IPS DF 6.9 (cell line): Measurements from ENCODE around the gene RAP1GDS1.

Experiments used
- DNase-seq: peaks from one replicate; pipeline ENCODE4 v3.0.0-alpha.2; 2013; ENCODE audit warnings: low read depth, low spot score
- H3K27ac ChIP-seq: one replicate; pipeline ENCODE4 v1.5.1; 2013; ENCODE audit warnings: low read length, control low read depth
- H3K27me3 ChIP-seq: 2 replicates; pipeline ENCODE4 v1.6.1; 2013; ENCODE audit warnings: mild to moderate bottlenecking, low read length; ENCODE audit not compliant: control insufficient read depth, insufficient read depth
- H3K36me3 ChIP-seq: 2 replicates; pipeline ENCODE4 v1.6.1; 2013; ENCODE audit warnings: low read length; ENCODE audit not compliant: control insufficient read depth, insufficient read depth
- H3K4me1 ChIP-seq: 2 replicates; pipeline ENCODE4 v1.6.1; 2013; ENCODE audit warnings: low read length; ENCODE audit not compliant: control insufficient read depth, insufficient read depth
- H3K4me3 ChIP-seq: 2 replicates; pipeline ENCODE4 v1.5.1; 2013; ENCODE audit warnings: mild to moderate bottlenecking, low read length
- H3K9me3 ChIP-seq: 2 replicates; pipeline ENCODE4 v1.6.1; 2013; ENCODE audit warnings: low read length, inconsistent platforms; ENCODE audit not compliant: control insufficient read depth, insufficient read depth
- WGBS: extraction: QIAGEN DNeasy Blood & Tissue Kit; methylation state at CpG from one replicate; pipeline ENCODE4 v1.1.7; 2013; ENCODE audit warnings: mixed read lengths, missing lambda C conversion rate; ENCODE audit not compliant: insufficient read length, insufficient coverage; 5-methylcytosine and 5-hydroxymethylcytosine counted together

Gene RAP1GDS1

DNA sequence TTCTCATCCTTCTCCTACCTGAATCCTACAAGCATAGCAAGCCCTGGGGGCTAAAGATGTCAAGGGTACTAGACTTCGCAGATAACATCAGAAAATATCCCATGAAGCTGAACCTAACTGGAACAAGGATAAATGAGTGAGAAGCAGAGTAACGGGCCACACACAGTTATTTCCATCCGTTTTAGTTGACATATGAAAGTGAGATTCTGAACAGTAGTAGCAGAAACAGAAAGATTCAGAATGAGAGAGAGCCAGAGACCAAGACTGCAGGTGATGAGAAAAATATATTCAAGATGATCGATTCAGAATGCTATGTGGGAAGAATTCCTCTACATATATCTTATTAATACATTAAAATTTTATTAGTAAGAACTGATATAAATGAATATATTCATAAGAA, 232.1 kb downstream of the RAP1GDS1 start:
- no peaks in the 10 kb centered on the region for H3K27me3 ChIP-seq
- no peak overlapping the region for H3K4me3 ChIP-seq
- H3K36me3 ChIP-seq: no peaks in the 10 kb centered on the region
- DNase-seq: no peak
- H3K27ac ChIP-seq: no peak overlapping the region
- 0 out of 2 replicates have a peak, but pooled peaks cover 2% of the 10 kb centered on the region for H3K4me1 ChIP-seq
- WGBS: no CpG with 5 or more reads among the region's 4 CpGs
- H3K9me3 ChIP-seq: no peaks in the 10 kb centered on the region
